Lower leg skin (tissue), 3 donors: ENCODE results near the gene KRTAP19-2.

Source experiments
- CTCF ChIP-seq, 3 donors: fragments of 450-650 bp; IDR thresholded peaks; one replicate each; pipeline ENCODE4 v1.5.1; 2016; ENCODE audit warnings: antibody characterized with exemption in 3 of 3, mild to moderate bottlenecking in 3 of 3, moderate library complexity in 2 of 3
- POLR2A ChIP-seq, 2 donors: fragments of 450-650 bp; IDR thresholded peaks; one replicate each; pipeline ENCODE4 v1.6.1; 2016 to 2017; ENCODE audit warnings: antibody characterized with exemption in 2 of 2, mild to moderate bottlenecking in 1 of 2, moderate library complexity in 1 of 2

- no peak for TF ChIP-seq CTCF (IDR thresholded peaks at IDR 0.05)
- TF ChIP-seq POLR2A (IDR thresholded peaks at IDR 0.05), result no peak
These were observed 8.0 kb downstream of the KRTAP19-2 start for GRCh38 chr21:30479259-30479658.
